ENCODE data around the gene TEKT3. TPM values are rescaled to one million over a fixed set of nuclear protein-coding genes. Genes with fewer than 3 reads are reported as not detected.

Gene TEKT3
- total and polyA plus RNA-seq, 9 of the 15 experiments (the other 6 are each of a cell fraction or from before 2014, with no cell fraction given) = not detected

DNA sequence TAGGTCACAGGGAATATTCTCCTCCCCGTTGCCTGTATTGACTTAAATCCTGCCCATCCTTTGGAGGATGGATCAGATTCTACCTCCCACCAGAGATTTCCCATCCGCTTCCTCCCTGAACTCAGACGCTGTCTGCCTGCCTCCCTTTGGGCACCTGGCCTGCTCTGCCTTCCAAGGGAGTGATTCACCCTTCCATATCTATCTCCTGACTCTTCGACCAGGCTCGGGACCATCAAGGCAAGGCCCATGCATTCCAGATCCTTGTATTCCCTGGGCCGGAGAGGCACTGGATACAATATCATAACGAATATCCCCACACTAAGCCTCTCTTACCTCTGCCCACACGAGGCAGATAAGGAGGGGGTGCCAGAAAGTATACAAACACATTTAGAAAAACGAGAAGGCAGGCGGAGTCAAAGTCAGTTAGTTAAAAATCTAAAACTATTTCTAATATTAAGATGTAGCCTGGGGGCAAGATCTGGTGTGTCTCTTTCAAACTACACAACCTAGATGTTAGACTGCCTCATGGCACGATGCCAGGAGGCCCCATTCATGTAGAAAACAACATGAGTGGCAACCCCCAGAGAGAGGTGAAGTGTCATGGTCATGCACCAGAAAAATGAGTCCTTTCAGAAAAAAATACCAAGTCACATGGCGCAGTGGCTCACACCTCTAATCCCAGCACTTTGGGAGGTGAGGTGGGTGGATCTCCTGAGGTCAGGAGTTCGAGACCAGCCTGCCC lies 85.5 kb downstream of the TEKT3 start:
- no TSS peak for BruUV-seq (replicated peaks)
- peaks cover 12 to 20% of the 10 kb centered on the region in 2 experiments for H3K4me1 ChIP-seq (replicated peaks in 1 of 2; ENCODE audit: control insufficient read depth in 2 of 2, insufficient read depth in 2 of 2, low read length in 2 of 2)

More for the DNA sequence above, 85.5 kb downstream of the TEKT3 start:
- Histone ChIP-seq H3K27ac (ENCODE audit: extremely low read depth, low read depth, low read length) (no peak overlapping the region), H3K36me3 (ENCODE audit: control insufficient read depth, insufficient read depth, low read length) (peaks cover 36% of the 10 kb centered on the region; the same call in 2 of the 3 replicates), H3K9ac (ENCODE audit: insufficient read depth in 1 of 2, low read depth in 2 of 2, low read length in 2 of 2) (no peak overlapping the region), H3K4me3 (no peak overlapping the region), H3K4me2 (ENCODE audit: insufficient read depth, low read length) (no peak overlapping the region), H3K9me1 (ENCODE audit: control insufficient read depth, insufficient read depth, low read length) (no peaks in the 10 kb centered on the region), H3K27me3 (ENCODE audit: control insufficient read depth in 2 of 2, insufficient read depth in 2 of 2, low read length in 2 of 2) (no peaks in the 10 kb centered on the region), H4K20me1 (replicated peaks; ENCODE audit: control insufficient read depth, insufficient read depth, low read length) (no peaks in the 10 kb centered on the region), H2AFZ (ENCODE audit: low read depth, low read length) (no peak overlapping the region), H3K79me2 (ENCODE audit: control insufficient read depth, insufficient read depth, low read length) (peaks cover 4% of the 10 kb centered on the region; the same call in 2 of the 3 replicates), H3K9me3 (replicated peaks; ENCODE audit: control insufficient read depth, insufficient read depth, low read depth, low read length) (no peaks in the 10 kb centered on the region)
- DNase-seq (ENCODE audit: extremely low read depth in 1 of 4, low spot score in 3 of 4) (no peak), FAIRE-seq (no peak), ATAC-seq (no peak)
- intact Hi-C loops (cut with micrococcal nuclease) (no loop called here), in situ Hi-C loops (cut with MboI) (loop anchor here (5.0 to 25.0 kb wide), 2 partner anchors 246 to 706 kb away; no protein-coding TSS in a partner anchor)
- ChIA-PET POLR2A (no interaction called here), CTCF (ENCODE audit: low intra/inter-chr PET ratio) (interaction anchor here (2.8 kb wide), 1 partner anchor 247 kb away, joined by 12 read pairs; no protein-coding TSS in a partner anchor)
- WGBS (ENCODE audit: insufficient coverage, low coverage, missing lambda C conversion rate) = 65% methylated on average over 8 of the region's 13 CpGs
- TF ChIP-seq ZNF239 (CRISPR knock-in tag; IDR thresholded peaks at IDR 0.05) (no peak), NFIC (IDR thresholded peaks at IDR 0.05) (peak; percentile 37; the same call in 1 of the 2 replicates)
- TF ChIP-seq, protein P1, sequence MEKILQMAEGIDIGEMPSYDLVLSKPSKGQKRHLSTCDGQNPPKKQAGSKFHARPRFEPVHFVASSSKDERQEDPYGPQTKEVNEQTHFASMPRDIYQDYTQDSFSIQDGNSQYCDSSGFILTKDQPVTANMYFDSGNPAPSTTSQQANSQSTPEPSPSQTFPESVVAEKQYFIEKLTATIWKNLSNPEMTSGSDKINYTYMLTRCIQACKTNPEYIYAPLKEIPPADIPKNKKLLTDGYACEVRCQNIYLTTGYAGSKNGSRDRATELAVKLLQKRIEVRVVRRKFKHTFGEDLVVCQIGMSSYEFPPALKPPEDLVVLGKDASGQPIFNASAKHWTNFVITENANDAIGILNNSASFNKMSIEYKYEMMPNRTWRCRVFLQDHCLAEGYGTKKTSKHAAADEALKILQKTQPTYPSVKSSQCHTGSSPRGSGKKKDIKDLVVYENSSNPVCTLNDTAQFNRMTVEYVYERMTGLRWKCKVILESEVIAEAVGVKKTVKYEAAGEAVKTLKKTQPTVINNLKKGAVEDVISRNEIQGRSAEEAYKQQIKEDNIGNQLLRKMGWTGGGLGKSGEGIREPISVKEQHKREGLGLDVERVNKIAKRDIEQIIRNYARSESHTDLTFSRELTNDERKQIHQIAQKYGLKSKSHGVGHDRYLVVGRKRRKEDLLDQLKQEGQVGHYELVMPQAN (IDR thresholded peaks at IDR 0.05; ENCODE audit: borderline replicate concordance) = no peak

Small RNA genes within 50 kb of the gene (small RNA-seq; reads per million reads assigned to genes)
- gene RNU6-799P = not detected

Other genes starting within 250 kb of the TEKT3 start
- 12.6 and 17.9 TPM in 2 replicates for gene PMP22, start 76.3 kb downstream of the TEKT3 start, total RNA-seq (2014; rRNA removed)
- 22.5 and 25.2 TPM in 2 replicates for gene PMP22, start 76.3 kb downstream of the TEKT3 start, total RNA-seq (2014; rRNA removed; fragmentation: Illumina TruSeq; extraction: Trizol)
- gene PMP22, start 76.3 kb downstream of the TEKT3 start, total RNA-seq (2015; rRNA removed; fragmentation: Illumina TruSeq; extraction: Trizol) = 28.7 and 29.1 TPM in 2 replicates
- 25.8 and 26.1 TPM in 2 replicates for gene PMP22, start 76.3 kb downstream of the TEKT3 start, total RNA-seq (2021)
- 24.8 and 29.8 TPM in 2 replicates for gene PMP22, start 76.3 kb downstream of the TEKT3 start, polyA plus RNA-seq (2011; rRNA removed)
- gene PMP22, start 76.3 kb downstream of the TEKT3 start, polyA plus RNA-seq (2014; fragmentation: Illumina TruSeq; extraction: Trizol) = 38.4 and 45.2 TPM in 2 replicates
- 10 to 100 TPM; 54.4 to 62.3 TPM for gene PMP22, start 76.3 kb downstream of the TEKT3 start, polyA plus RNA-seq (2014; fragmentation: Nextera tagmentation; extraction: Ambion mirVana)
- 22.6 and 27.4 TPM in 2 replicates for gene PMP22, start 76.3 kb downstream of the TEKT3 start, polyA plus RNA-seq (2014; rRNA removed)
- gene CDRT4, start 126.0 kb upstream of the TEKT3 start, total RNA-seq (2014; rRNA removed) = 3.5 and 4.4 TPM in 2 replicates
- gene CDRT4, start 126.0 kb upstream of the TEKT3 start, total RNA-seq (2014; rRNA removed; fragmentation: Illumina TruSeq; extraction: Trizol) = 4.2 and 7.3 TPM in 2 replicates
- 1.5 and 1.7 TPM in 2 replicates for gene CDRT4, start 126.0 kb upstream of the TEKT3 start, total RNA-seq (2015; rRNA removed; fragmentation: Illumina TruSeq; extraction: Trizol)
- gene CDRT4, start 126.0 kb upstream of the TEKT3 start, total RNA-seq (2021) = 3.0 and 3.1 TPM in 2 replicates
- 2.5 and 2.7 TPM in 2 replicates for gene CDRT4, start 126.0 kb upstream of the TEKT3 start, polyA plus RNA-seq (2011; rRNA removed)
- gene CDRT4, start 126.0 kb upstream of the TEKT3 start, polyA plus RNA-seq (2014; fragmentation: Illumina TruSeq; extraction: Trizol) = 4.2 and 4.5 TPM in 2 replicates
- 1 to 10 TPM; 1.9 to 3.7 TPM for gene CDRT4, start 126.0 kb upstream of the TEKT3 start, polyA plus RNA-seq (2014; fragmentation: Nextera tagmentation; extraction: Ambion mirVana)
- 6.2 and 6.4 TPM in 2 replicates for gene CDRT4, start 126.0 kb upstream of the TEKT3 start, polyA plus RNA-seq (2014; rRNA removed)
- gene TVP23C, start 221.9 kb upstream of the TEKT3 start, total RNA-seq (2014; rRNA removed) = 10.4 and 16.7 TPM in 2 replicates
- gene TVP23C, start 221.9 kb upstream of the TEKT3 start, total RNA-seq (2014; rRNA removed; fragmentation: Illumina TruSeq; extraction: Trizol) = 16.8 and 19.8 TPM in 2 replicates
- 10.2 and 12.8 TPM in 2 replicates for gene TVP23C, start 221.9 kb upstream of the TEKT3 start, total RNA-seq (2015; rRNA removed; fragmentation: Illumina TruSeq; extraction: Trizol)
- gene TVP23C, start 221.9 kb upstream of the TEKT3 start, total RNA-seq (2021) = 6.5 and 8.0 TPM in 2 replicates
- 4.7 and 8.5 TPM in 2 replicates for gene TVP23C, start 221.9 kb upstream of the TEKT3 start, polyA plus RNA-seq (2011; rRNA removed)
- 6.6 TPM in 2 replicates for gene TVP23C, start 221.9 kb upstream of the TEKT3 start, polyA plus RNA-seq (2014; fragmentation: Illumina TruSeq; extraction: Trizol)
- 1 to 10 TPM; 5.7 to 6.9 TPM for gene TVP23C, start 221.9 kb upstream of the TEKT3 start, polyA plus RNA-seq (2014; fragmentation: Nextera tagmentation; extraction: Ambion mirVana)
- gene TVP23C, start 221.9 kb upstream of the TEKT3 start, polyA plus RNA-seq (2014; rRNA removed) = 7.0 and 8.2 TPM in 2 replicates

Data from K562 (cell line).